ENCODE data around the gene BDKRB2.

The BDKRB2 gene

GRCh38 chr14:96194657-96195431 lies 9.8 kb upstream of the BDKRB2 start:
- Histone ChIP-seq H3K9me3 (ENCODE audit: insufficient read depth, low read depth, low read length) (no peaks in the 10 kb centered on the region; the same call in 1 of the 2 replicates), H3K4me2 (ENCODE audit: low read depth, low read length, poor library complexity, severe bottlenecking) (no peak overlapping the region), H3K9me2 (replicated peaks; ENCODE audit: low read depth, low read length) (no peaks in the 10 kb centered on the region), H2AFZ (ENCODE audit: low read length) (no peak overlapping the region), H3K4me3 (ENCODE audit: low read length, poor library complexity, severe bottlenecking) (no peak overlapping the region), H4K20me1 (ENCODE audit: insufficient read depth, low read length, poor library complexity, severe bottlenecking) (no peaks in the 10 kb centered on the region), H3F3A (ENCODE audit: low read depth) (no peaks in the 10 kb centered on the region), H3K27me3 (ENCODE audit: insufficient read depth, low read length, poor library complexity, severe bottlenecking) (no peaks in the 10 kb centered on the region), H3K4me1 (ENCODE audit: insufficient read depth, low read length, poor library complexity, severe bottlenecking) (no peaks in the 10 kb centered on the region), H3K36me3 (ENCODE audit: insufficient read depth, low read length) (no peaks in the 10 kb centered on the region), H3K79me2 (ENCODE audit: insufficient read depth, low read length) (no peaks in the 10 kb centered on the region), H3K9ac (ENCODE audit: low read depth, low read length, poor library complexity, severe bottlenecking) (no peak overlapping the region)
- TF ChIP-seq EZH2phosphoT487 (IDR thresholded peaks at IDR 0.05; ENCODE audit: borderline replicate concordance), result no peak
- no peak for TF ChIP-seq CTCF (conservative IDR thresholded peaks at IDR 0.05; ENCODE audit: low read length)

- Histone ChIP-seq H4K20me1 (ENCODE audit: insufficient read depth, low read length, poor library complexity, severe bottlenecking) (no peaks in the 10 kb centered on the region), H3K4me3 (ENCODE audit: low read length, poor library complexity, severe bottlenecking) (no peak overlapping the region)
Observed at GRCh38 chr14:96195441-96196081, 9.1 kb upstream of the BDKRB2 start.

GRCh38 chr14:96197163-96197852 lies 7.3 kb upstream of the BDKRB2 start:
- H3K9me2 ChIP-seq (replicated peaks; ENCODE audit: low read depth, low read length), result no peaks in the 10 kb centered on the region
- H3K9me3 ChIP-seq (ENCODE audit: insufficient read depth, low read depth, low read length), result no peaks in the 10 kb centered on the region; the same call in 1 of the 2 replicates
- H3F3A ChIP-seq (ENCODE audit: low read depth), result no peaks in the 10 kb centered on the region
- no peak for TF ChIP-seq CTCF (conservative IDR thresholded peaks at IDR 0.05; ENCODE audit: low read length)
- no peak for TF ChIP-seq EZH2phosphoT487 (IDR thresholded peaks at IDR 0.05; ENCODE audit: borderline replicate concordance)
- H3K79me2 ChIP-seq (ENCODE audit: insufficient read depth, low read length), result no peaks in the 10 kb centered on the region
- no peak overlapping the region for H3K9ac ChIP-seq (ENCODE audit: low read depth, low read length, poor library complexity, severe bottlenecking)
- H3K4me2 ChIP-seq (ENCODE audit: low read depth, low read length, poor library complexity, severe bottlenecking), result no peak overlapping the region
- H3K27me3 ChIP-seq (ENCODE audit: insufficient read depth, low read length, poor library complexity, severe bottlenecking), result no peaks in the 10 kb centered on the region
- H3K4me1 ChIP-seq (ENCODE audit: insufficient read depth, low read length, poor library complexity, severe bottlenecking), result no peaks in the 10 kb centered on the region
- no peaks in the 10 kb centered on the region for H3K36me3 ChIP-seq (ENCODE audit: insufficient read depth, low read length)
- H4K20me1 ChIP-seq (ENCODE audit: insufficient read depth, low read length, poor library complexity, severe bottlenecking), result no peaks in the 10 kb centered on the region
- no peak overlapping the region for H2AFZ ChIP-seq (ENCODE audit: low read length)
- no peak overlapping the region for H3K4me3 ChIP-seq (ENCODE audit: low read length, poor library complexity, severe bottlenecking)

More at GRCh38 chr14:96195441-96196081, 9.1 kb upstream of the BDKRB2 start:
- TF ChIP-seq CTCF (conservative IDR thresholded peaks at IDR 0.05; ENCODE audit: low read length) (no peak), EZH2phosphoT487 (IDR thresholded peaks at IDR 0.05; ENCODE audit: borderline replicate concordance) (no peak)
- Histone ChIP-seq H3K4me1 (ENCODE audit: insufficient read depth, low read length, poor library complexity, severe bottlenecking) (no peaks in the 10 kb centered on the region), H3K9ac (ENCODE audit: low read depth, low read length, poor library complexity, severe bottlenecking) (no peak overlapping the region), H3K4me2 (ENCODE audit: low read depth, low read length, poor library complexity, severe bottlenecking) (no peak overlapping the region), H2AFZ (ENCODE audit: low read length) (no peak overlapping the region), H3K79me2 (ENCODE audit: insufficient read depth, low read length) (no peaks in the 10 kb centered on the region), H3K9me3 (ENCODE audit: insufficient read depth, low read depth, low read length) (no peaks in the 10 kb centered on the region; the same call in 1 of the 2 replicates), H3K27me3 (ENCODE audit: insufficient read depth, low read length, poor library complexity, severe bottlenecking) (no peaks in the 10 kb centered on the region), H3K36me3 (ENCODE audit: insufficient read depth, low read length) (no peaks in the 10 kb centered on the region), H3F3A (ENCODE audit: low read depth) (no peaks in the 10 kb centered on the region), H3K9me2 (replicated peaks; ENCODE audit: low read depth, low read length) (no peaks in the 10 kb centered on the region)

Measured in Loucy (cell line).